Measurements from ENCODE around the gene RNASEH2C. TPM values are rescaled to one million over a fixed set of nuclear protein-coding genes. Genes with fewer than 3 reads are reported as not detected.

Gene RNASEH2C
- total RNA-seq, 1 experiment from 2014 or later, result 107 TPM

- intact Hi-C loops (cut with micrococcal nuclease; ENCODE audit: unreplicated experiment), result no loop called here
- H3K4me1 ChIP-seq (ENCODE audit: control insufficient read depth, insufficient read depth, low read length), result no peaks in the 10 kb centered on the region
- no peaks in the 10 kb centered on the region for H3K9me3 ChIP-seq (ENCODE audit: control insufficient read depth, insufficient read depth, low read depth, low read length)
- TF ChIP-seq REST (IDR thresholded peaks at IDR 0.05; ENCODE audit: insufficient read depth in 1 of 2, low read depth in 2 of 2, low read length in 1 of 2) (no peak), SIN3A (IDR thresholded peaks at IDR 0.05; ENCODE audit: borderline replicate concordance, insufficient read depth, low read depth, low read length) (no peak), CTCF (IDR thresholded peaks at IDR 0.05) (no peak), POLR2AphosphoS5 (IDR thresholded peaks at IDR 0.05; ENCODE audit: low read depth, low read length) (no peak), TCF7L2 (IDR thresholded peaks at IDR 0.05; ENCODE audit: low read depth, low read length) (no peak)
- no peaks in the 10 kb centered on the region for H3K36me3 ChIP-seq (ENCODE audit: control insufficient read depth, insufficient read depth, low read length)
- BruUV-seq (replicated peaks), result no TSS peak
- ChIA-PET CTCF (interaction anchor here (0.6 kb wide), 2 partner anchors 25 to 216 kb away, joined by 6 read pairs; partner anchors contain the start of gene FIBP), POLR2A (no interaction called here)
- in situ Hi-C loops (cut with HindIII; ENCODE audit: low pct_unique_long_range_greater_than_20kb, low sequenced_read_pairs), result no loop called here
- DNase-seq (ENCODE audit: low read depth, low spot score) (no peak), ATAC-seq (0 out of 2 replicates have a peak, but pooled peaks have one; percentile 52)
- H3K27ac ChIP-seq (ENCODE audit: low read length), result no peak overlapping the region
- no peak overlapping the region for H3K4me3 ChIP-seq (ENCODE audit: low read depth in 2 of 2, low read length in 2 of 2)
- H3K27me3 ChIP-seq (ENCODE audit: control insufficient read depth, insufficient read depth, low read length), result no peaks in the 10 kb centered on the region
Observed at GRCh38 chr11:65672180-65672860, 48.3 kb downstream of the RNASEH2C start.

Other genes starting within 250 kb of the RNASEH2C start
- 13,645 TPM for gene MALAT1, start 221.8 kb downstream of the RNASEH2C start, total RNA-seq (2021; ENCODE audit: unreplicated experiment)
- gene SCYL1, start 195.7 kb downstream of the RNASEH2C start, total RNA-seq (2021; ENCODE audit: unreplicated experiment), result 117 TPM
- 133 TPM for gene LTBP3, start 162.4 kb downstream of the RNASEH2C start, total RNA-seq (2021; ENCODE audit: unreplicated experiment)
- 61.2 TPM for gene ZNRD2, start 150.3 kb downstream of the RNASEH2C start, total RNA-seq (2021; ENCODE audit: unreplicated experiment)
- gene FAM89B, start 148.3 kb downstream of the RNASEH2C start, total RNA-seq (2021; ENCODE audit: unreplicated experiment), result 102 TPM
- gene EHBP1L1, start 144.7 kb downstream of the RNASEH2C start, total RNA-seq (2021; ENCODE audit: unreplicated experiment), result 108 TPM
- 0.69 TPM for gene KCNK7, start 125.0 kb downstream of the RNASEH2C start, total RNA-seq (2021; ENCODE audit: unreplicated experiment)
- gene MAP3K11, start 106.6 kb downstream of the RNASEH2C start, total RNA-seq (2021; ENCODE audit: unreplicated experiment), result 124 TPM
- gene PCNX3, start 105.0 kb downstream of the RNASEH2C start, total RNA-seq (2021; ENCODE audit: unreplicated experiment), result 74.5 TPM
- 86.9 TPM for gene SIPA1, start 82.7 kb downstream of the RNASEH2C start, total RNA-seq (2021; ENCODE audit: unreplicated experiment)
- 141 TPM for gene RELA, start 57.9 kb downstream of the RNASEH2C start, total RNA-seq (2021; ENCODE audit: unreplicated experiment)
- 84.2 TPM for gene KAT5, start 8.5 kb downstream of the RNASEH2C start, total RNA-seq (2021; ENCODE audit: unreplicated experiment)
- gene AP5B1, start 60.2 kb upstream of the RNASEH2C start, total RNA-seq (2021; ENCODE audit: unreplicated experiment), result 35.0 TPM
- gene OVOL1, start 66.3 kb upstream of the RNASEH2C start, total RNA-seq (2021; ENCODE audit: unreplicated experiment), result 0.23 TPM
- gene SNX32, start 113.2 kb upstream of the RNASEH2C start, total RNA-seq (2021; ENCODE audit: unreplicated experiment), result not detected
- gene CFL1, start 137.4 kb upstream of the RNASEH2C start, total RNA-seq (2021; ENCODE audit: unreplicated experiment), result 1,911 TPM
- 140 TPM for gene MUS81, start 139.6 kb upstream of the RNASEH2C start, total RNA-seq (2021; ENCODE audit: unreplicated experiment)
- 23.7 TPM for gene EFEMP2, start 152.0 kb upstream of the RNASEH2C start, total RNA-seq (2021; ENCODE audit: unreplicated experiment)
- not detected for gene CTSW, start 159.0 kb upstream of the RNASEH2C start, total RNA-seq (2021; ENCODE audit: unreplicated experiment)
- 105 TPM for gene FIBP, start 167.7 kb upstream of the RNASEH2C start, total RNA-seq (2021; ENCODE audit: unreplicated experiment)
- 85.4 TPM for gene CCDC85B, start 169.9 kb upstream of the RNASEH2C start, total RNA-seq (2021; ENCODE audit: unreplicated experiment)
- 186 TPM for gene FOSL1, start 179.6 kb upstream of the RNASEH2C start, total RNA-seq (2021; ENCODE audit: unreplicated experiment)
- gene C11orf68, start 198.3 kb upstream of the RNASEH2C start, total RNA-seq (2021; ENCODE audit: unreplicated experiment), result 84.7 TPM
- gene DRAP1, start 198.6 kb upstream of the RNASEH2C start, total RNA-seq (2021; ENCODE audit: unreplicated experiment), result 581 TPM
- not detected for gene TSGA10IP, start 224.7 kb upstream of the RNASEH2C start, total RNA-seq (2021; ENCODE audit: unreplicated experiment)
- 76.4 TPM for gene SART1, start 240.9 kb upstream of the RNASEH2C start, total RNA-seq (2021; ENCODE audit: unreplicated experiment)

All from Panc1 (cell line).